ENCODE measurements around the gene VILL. TPM values are rescaled to one million over a fixed set of nuclear protein-coding genes. Genes with fewer than 3 reads are reported as not detected.
A peak's percentile ranks its signal among the peaks of the same experiment; 100 is the strongest.
"Not testable (repeated sequence)": the region's sequence is repeated elsewhere in the genome, so short reads cannot be mapped to it uniquely, and the experiment has no call there.

Gene VILL
- polyA plus RNA-seq, 12 donors, result 4.4 to 24.2 (median 5.9) TPM; not detected in 1

- not testable (repeated sequence) for DNase-seq
Observed at GRCh38 chr3:38033586-38033985, 43.0 kb downstream of the VILL start.

DNA sequence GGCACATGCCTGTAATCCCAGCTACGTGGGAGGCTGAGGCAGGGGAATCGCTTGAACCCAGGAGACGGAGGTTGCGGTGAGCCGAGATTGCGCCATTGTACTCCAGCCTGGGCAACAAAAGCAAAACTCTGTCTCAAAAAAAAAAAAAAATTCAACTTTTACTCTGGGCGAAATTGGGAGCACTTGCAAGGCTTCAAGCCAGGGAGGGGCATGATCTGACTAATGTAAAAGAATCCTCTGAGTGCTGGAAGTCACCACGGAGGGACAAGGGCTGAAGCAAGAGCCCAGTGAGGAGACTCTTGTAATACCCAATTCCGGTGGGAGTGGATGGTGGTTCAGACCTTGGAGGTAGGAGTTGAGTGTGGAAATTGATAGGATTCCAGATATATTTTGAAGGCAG lies 43.7 kb downstream of the VILL start:
- not testable (repeated sequence) for DNase-seq

- no peak for DNase-seq
Observed at GRCh38 chr3:38036286-38036685, 45.7 kb downstream of the VILL start.

DNA sequence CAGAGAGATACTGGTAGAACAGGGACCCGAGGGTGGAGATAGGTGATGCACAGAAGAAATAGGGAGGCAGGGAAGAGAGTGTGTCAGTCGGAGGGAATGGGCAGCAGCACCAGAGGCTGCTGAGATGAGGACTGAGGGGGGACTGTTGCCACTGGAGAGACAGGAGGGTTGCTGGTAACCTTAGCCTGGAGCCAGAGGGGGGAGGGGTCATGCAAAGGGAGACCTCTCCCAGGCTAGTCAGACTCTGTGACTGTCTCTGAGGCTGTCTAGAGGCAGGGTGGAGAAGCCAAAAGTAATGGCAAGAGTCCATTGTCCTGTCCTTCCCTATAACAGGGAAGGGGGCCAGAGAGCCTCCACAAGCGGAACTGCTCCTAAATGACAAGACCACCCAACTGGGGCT lies 46.3 kb downstream of the VILL start:
- DNase-seq, result no peak

- no peak for DNase-seq
Observed at GRCh38 chr3:38038447-38038911, 47.9 kb downstream of the VILL start.

DNA sequence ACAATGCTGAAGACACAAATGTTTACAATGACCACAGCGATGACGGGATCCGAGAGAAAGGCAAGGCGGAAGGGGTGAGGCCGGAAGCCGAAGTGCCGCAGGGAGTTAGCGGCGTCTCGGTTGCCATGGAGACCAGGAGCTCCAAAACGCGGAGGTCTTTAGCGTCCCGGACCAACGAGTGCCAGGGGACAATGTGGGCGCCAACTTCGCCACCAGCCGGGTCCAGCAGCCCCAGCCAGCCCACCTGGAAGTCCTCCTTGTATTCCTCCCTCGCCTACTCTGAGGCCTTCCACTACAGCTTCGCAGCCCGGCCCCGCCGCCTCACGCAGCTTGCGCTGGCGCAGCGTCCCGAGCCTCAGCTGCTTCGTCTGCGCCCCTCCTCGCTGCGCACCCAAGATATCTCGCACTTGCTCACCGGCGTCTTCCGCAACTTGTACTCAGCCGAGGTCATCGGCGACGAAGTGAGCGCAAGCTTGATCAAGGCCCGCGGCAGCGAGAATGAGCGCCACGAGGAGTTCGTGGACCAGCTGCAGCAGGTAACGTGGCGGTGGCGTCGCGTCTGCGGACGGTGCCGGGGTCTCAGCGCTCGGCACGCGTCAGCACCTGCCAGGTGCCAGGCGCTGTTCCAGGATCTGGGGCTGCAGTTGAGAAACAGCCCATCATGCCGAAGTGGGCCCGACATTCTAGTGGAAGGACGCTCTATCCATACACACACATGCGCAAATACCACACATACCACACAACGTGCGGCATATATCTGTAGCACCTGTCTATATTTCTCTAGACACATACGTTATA lies 48.7 kb downstream of the VILL start, which contains the start of gene DLEC1:
Gene DLEC1, plus strand, starts transcription at position 108 of the 798 bp plus-strand sequence. Its CDS starts 18 bp downstream, at position 126.
- DNase-seq, result peak; percentile 68

DNA sequence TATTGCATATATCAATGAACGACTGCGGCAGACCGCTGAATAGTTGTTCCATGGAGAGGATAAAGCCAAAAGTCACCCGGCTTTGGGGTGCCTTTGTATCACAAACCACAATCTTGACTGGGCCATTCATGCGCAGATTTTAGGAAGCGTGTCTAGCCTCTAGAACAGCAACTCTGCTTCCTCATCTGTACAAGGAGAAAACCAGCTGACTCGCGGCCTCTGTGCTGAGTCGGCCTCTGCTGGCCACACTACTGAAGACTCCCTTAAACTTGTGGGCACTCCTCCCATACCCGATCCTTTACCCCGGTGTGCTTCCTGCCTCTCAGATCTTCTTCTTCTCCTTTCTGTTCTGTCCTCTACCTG lies 49.3 kb downstream of the VILL start:
- peak; percentile 42 for DNase-seq

DNA sequence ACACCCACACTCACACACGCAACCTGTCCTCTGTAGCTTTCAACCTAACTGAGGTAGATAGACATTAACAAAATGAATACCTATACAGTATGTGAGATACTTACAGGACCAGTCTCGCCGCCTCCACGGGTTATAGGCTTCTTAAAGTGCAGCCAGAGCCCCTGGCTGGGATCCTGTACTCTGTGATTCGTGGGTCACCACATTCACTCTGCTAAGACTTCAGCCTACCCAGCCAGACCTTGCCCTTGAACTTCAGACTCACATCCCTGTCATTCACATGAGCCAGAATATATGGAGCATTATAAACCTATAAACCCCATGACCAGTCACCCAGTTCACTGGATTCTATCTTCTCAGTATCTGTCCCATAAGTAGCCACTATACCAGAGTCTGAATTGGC lies 49.8 kb downstream of the VILL start:
- no peak for DNase-seq

DNA sequence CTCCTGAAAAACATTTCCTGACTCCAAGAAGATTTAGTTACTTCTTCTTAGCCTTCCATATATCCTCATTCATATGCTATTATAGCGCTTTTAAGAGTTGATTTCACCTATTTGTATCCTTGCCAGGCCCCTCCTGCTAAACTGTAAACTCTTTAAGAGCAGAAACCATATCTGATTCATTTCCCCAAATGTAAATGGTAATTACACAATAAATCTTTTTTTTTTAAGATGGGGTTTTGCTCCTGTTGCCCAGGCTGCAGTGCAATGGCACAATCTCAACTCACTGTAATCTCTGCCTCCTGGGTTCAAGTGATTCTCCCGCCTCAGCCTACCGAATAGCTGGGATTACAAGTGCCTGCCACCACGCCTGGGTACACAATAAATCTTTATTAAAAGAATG lies 52.9 kb downstream of the VILL start:
- DNase-seq, result no peak

- DNase-seq, result no peak
Observed at GRCh38 chr3:38046027-38046426, 55.4 kb downstream of the VILL start.

DNA sequence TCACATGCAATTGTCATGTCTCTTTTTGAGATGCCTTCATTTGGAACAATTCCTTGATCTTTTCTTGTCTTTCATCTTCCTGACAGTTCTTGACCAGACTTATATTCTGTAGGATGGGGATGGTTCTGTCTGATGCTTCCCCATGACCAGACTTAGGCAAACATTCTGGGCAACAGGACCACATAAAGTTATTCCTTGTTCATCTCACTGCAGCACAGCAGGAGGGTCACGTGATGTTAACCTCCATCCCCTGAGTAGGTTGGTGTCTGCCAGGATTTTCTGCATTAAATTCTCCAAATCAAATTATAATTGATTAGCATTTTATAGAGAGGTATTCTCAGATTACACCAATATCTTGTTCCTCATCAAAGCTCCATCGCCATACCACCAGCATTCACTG lies 56.2 kb downstream of the VILL start:
- DNase-seq, result no peak

DNA sequence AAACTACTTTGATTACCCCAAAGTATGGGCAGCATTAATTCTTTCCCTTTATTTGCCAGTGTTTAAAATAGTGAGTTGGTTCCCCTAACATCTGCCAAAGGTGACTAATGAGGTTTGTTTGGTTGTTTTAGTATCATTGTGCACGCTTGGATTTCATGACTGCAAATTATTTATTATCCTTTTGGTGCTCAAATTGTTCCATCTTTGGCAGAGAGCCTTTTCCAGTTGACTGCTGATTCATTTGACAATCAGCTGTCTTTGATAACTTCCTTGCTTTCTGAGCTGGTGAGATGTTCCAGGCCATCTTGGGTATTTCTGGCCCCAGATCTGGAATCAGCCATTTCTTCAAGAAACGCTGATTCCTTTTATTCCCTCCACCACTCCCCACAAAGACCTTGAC lies 57.3 kb downstream of the VILL start:
- no peak for DNase-seq

- no peak for DNase-seq
Observed at GRCh38 chr3:38049358-38050126, 59.0 kb downstream of the VILL start.

GRCh38 chr3:38051131-38051530 lies 60.5 kb downstream of the VILL start:
- no peak for DNase-seq

- not testable (repeated sequence) for DNase-seq
Observed at GRCh38 chr3:38053286-38053685, 62.7 kb downstream of the VILL start.

DNA sequence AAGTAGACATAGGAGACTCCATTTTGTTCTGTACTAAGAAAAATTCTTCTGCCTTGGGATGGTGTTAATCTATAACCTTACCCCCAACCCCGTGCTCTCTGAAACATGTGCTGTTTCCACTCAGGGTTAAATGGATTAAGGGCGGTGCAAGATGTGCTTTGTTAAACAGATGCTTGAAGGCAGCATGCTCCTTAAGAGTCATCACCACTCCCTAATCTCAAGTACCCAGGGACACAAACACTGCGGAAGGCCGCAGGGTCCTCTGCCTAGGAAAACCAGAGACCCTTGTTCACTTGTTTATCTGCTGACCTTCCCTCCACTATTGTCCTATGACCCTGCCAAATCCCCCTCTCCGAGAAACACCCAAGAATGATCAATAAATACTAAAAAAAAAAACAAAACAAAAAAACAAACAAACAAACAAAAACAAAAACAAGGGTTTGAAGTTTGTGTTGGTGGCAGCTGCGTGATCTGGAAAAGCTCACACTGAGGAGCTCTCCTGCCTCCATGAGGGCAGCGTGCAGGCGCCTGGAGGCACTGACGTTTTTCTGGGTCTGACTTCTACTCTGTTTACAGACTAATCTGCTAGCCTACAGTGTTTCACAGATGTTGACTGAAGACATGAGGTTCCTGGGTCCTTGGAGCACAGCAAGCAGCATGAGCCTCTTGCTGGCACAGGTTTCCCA lies 63.4 kb downstream of the VILL start:
- DNase-seq, result not testable (repeated sequence)

- no peak for DNase-seq
Observed at GRCh38 chr3:38054499-38055001, 64.0 kb downstream of the VILL start.

Other genes starting within 250 kb of the VILL start
- 10 to 100 TPM in 11 of 12 donors, not detected in 1; 31.9 to 46.5 (median 39.4) TPM for gene CTDSPL, start 128.9 kb upstream of the VILL start, polyA plus RNA-seq (ENCODE audit: insufficient read length in 12 of 12)
- gene PLCD1, start 38.9 kb downstream of the VILL start, polyA plus RNA-seq (ENCODE audit: insufficient read length in 12 of 12), result 10 to 100 TPM in 9 of 12 donors, 1 to 10 TPM in 2, not detected in 1; 8.7 to 29.9 (median 13.0) TPM
- gene DLEC1, start 48.4 kb downstream of the VILL start, polyA plus RNA-seq (ENCODE audit: insufficient read length in 12 of 12), result 1 to 10 TPM in 1 of 12 donors, under 1 TPM in 9, not detected in 2; 0.14 to 1.1 (median 0.49) TPM
- 10 to 100 TPM in 11 of 12 donors, not detected in 1; 24.5 to 48.2 (median 29.1) TPM for gene ACAA1, start 146.3 kb downstream of the VILL start, polyA plus RNA-seq (ENCODE audit: insufficient read length in 12 of 12)
- 10 to 100 TPM in 11 of 12 donors, not detected in 1; 15.4 to 38.2 (median 22.6) TPM for gene MYD88, start 147.9 kb downstream of the VILL start, polyA plus RNA-seq (ENCODE audit: insufficient read length in 12 of 12)
- gene OXSR1, start 174.8 kb downstream of the VILL start, polyA plus RNA-seq (ENCODE audit: insufficient read length in 12 of 12), result 10 to 100 TPM in 11 of 12 donors, not detected in 1; 27.4 to 39.5 (median 37.7) TPM